Stimulated activated CD4-positive, alpha-beta T cell treated with anti-CD3 and anti-CD28 coated beads, TNF-alpha, amount 100 ng/mL, for 24 hours (primary cell): ENCODE data around the gene CHSY1.

Experiments used
- DNase-seq, 3 experiments: peaks; one replicate each; pipeline ENCODE4 v3.0.0-alpha.2; 2020; ENCODE audit warnings: low read depth in 3 of 3

Gene CHSY1

DNA sequence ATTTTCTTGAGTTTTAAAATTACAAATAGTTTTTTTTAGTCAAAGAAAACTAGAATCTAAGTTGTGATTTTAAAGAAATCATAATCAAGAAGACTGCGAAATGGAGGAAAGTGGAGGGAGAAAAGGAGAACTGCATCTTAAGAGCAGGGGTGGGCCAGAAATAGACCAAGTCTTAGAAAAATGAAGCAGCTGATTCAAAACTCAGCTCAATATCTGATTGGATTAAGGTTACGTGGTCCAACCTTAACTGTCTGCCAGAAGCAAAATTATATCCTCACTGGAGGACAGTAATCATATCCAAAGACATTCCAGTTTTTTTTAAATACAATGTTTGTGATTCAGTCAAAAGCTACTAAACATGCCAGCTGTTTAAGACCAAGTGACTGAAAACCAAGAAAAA, 41.4 kb downstream of the CHSY1 start:
- DNase-seq: no peak

GRCh38 chr15:101210058-101210457, 41.8 kb downstream of the CHSY1 start:
- DNase-seq: no peak

DNA sequence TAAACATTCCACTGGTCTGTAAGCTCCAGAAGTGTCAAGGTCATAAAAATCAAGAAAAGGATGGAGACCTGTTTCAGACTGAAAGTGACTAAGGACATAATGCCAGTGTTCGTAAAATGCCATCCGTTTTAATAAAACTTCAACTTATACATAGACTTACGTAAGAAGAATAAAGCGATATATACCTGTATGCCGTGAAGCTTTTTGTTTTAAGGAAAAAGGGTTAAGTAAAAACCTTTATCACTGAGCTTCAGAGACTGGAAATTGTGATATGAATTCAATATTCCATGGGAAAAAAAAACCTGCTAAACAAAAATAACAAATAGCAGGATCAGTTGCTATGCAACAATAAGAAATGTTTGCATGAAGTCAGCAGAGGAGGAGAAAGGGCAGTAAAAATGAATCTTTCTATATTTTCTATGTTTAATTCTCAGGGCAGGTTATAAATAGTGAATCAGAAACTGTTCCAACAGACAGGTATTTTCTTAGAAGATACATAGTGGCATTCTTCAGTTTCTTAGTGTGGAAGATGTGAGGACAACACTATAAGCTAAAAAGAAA, 42.5 kb downstream of the CHSY1 start:
- DNase-seq: no peak

GRCh38 chr15:101207867-101208288, 44.0 kb downstream of the CHSY1 start:
- DNase-seq: no peak

DNA sequence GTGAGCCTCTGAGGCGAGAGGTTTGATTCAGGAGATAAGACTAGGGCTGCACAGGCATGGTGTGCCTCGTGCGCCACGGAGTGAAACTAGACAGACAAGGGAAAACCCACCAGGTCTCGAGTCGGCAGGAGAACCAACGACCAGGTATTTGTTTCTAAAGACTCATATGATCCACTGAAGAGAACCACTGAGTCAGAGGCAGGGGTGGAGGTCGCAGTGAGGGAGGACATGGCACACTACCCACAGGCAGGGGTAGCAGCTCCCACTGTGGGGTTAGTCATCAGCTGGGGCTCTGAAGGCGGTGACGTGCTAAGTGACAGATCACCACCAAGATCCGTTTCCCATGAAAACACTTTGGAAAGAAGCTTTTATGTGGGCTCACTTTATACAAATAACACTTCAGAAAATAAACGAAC, 45.7 kb downstream of the CHSY1 start:
- peak; percentile 67 to 84 (median 78) for DNase-seq

- no peak for DNase-seq
These were observed 46.9 kb downstream of the CHSY1 start for GRCh38 chr15:101204739-101205535.

- no peak for DNase-seq
These were observed 48.1 kb downstream of the CHSY1 start for GRCh38 chr15:101203607-101204189.

DNA sequence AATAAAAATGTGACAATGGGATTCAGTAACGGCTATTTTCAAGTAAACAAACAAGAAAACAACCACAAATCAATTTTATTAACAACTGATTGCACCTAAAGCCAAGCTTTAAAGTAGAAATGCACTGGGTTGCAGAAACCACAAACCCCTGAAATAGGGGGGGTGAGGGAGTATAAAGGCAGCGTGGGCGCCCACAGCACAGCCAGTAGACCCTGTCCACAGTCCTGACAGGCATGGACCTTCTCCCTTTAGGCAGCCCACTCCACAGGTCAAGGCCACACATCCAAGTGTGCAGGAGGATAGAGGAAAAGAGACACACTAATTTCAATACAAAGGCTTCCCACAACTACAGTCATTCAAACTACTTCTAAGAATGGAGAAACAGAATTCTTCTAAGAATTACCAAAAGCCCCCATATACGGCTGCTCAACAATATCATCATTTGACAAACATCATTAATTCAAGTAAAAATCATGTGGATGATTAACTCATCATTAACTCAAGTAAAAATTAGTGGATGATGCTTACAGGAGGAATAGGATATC, 48.7 kb downstream of the CHSY1 start:
- no peak for DNase-seq

GRCh38 chr15:101201411-101202174, 50.3 kb downstream of the CHSY1 start:
- peak in 1 of 3 experiments; percentile 30 for DNase-seq

DNA sequence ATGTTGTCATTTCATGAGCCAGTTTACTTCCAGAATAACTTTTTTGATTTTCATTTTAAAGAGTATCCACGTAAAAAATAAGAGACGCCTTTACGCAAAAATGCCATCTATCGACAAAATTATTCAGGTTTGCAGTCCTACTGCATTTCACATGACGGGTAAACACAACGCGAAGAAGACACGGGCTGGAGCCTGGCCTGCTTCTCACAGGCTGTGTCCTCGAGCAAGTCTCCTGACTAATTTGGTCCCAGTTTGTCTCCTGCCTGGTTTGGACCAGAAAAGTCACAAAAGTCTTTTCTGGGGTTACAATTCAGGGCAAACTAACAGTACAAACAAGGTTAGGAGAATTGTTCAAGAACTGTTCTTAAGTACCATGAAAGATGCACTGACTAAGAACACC, 51.7 kb downstream of the CHSY1 start:
- no peak for DNase-seq

GRCh38 chr15:101198800-101199199, 53.0 kb downstream of the CHSY1 start:
- no peak for DNase-seq

DNA sequence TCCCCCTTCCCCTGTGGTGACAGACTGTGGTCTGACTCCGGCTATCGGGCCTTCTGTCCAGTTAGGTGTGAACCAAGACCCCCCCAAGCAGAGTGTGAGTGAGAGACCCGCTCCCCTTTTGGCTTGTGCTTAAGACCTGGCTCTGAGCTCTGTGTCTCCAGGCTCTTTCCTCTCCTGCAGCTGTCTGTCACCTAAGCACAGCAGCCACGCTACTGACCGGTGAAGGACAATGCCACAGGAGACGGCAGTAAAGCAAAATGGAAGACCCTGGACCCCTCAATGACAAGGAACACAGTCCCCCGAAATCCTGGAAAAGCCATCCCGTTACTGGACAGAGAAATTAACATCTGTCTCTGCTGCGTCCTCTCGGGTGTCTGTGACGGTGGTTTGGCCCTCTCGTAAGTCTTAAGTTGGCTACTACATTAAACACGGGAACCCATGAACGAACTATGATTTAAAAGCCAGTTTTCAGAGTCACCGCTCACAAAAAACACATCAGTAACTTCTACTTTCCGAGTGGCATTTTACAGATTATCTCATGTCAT, 53.7 kb downstream of the CHSY1 start:
- DNase-seq: no peak

GRCh38 chr15:101194546-101195125, 57.2 kb downstream of the CHSY1 start:
- DNase-seq: no peak

DNA sequence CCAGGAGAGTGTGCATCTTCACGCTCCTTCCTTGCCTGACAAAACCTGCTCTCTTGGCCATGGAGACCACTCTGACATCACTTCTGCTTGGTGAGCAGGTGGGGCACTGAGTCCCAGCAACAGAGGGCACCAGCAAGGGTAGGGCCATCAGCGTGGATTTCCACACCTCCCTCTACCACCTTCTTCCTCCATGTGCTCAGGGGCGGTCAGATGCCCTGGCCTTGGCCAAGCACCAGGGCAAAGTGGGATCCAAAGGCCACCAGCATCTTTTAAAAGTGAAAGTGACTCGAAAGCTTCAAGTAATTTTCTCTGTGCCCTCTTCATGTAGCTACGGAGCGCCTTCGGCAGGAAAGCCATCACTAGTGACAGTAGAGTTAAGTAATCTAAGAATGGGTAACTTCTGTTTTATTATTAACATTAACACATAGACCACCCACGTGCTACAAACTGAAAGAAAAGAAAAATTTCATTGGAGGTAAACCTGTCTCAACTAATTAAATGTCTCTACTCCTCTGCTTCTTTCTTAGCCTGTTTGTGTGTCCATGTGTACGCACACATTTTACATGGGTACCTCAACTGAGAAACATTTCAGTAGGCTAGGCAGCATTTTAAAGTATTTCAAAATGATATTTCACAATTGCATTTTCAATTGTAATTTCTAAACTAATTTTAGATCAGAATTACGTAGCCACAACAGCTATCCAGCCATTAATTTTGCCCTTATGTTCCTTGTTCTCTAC, 57.9 kb downstream of the CHSY1 start:
- no peak for DNase-seq

- DNase-seq: no peak
These were observed 58.7 kb downstream of the CHSY1 start for GRCh38 chr15:101193120-101193644.

GRCh38 chr15:101192081-101192480, 59.8 kb downstream of the CHSY1 start:
- no peak for DNase-seq

GRCh38 chr15:101191242-101191641, 60.6 kb downstream of the CHSY1 start:
- no peak for DNase-seq

GRCh38 chr15:101190092-101190595, 61.7 kb downstream of the CHSY1 start:
- no peak for DNase-seq

DNA sequence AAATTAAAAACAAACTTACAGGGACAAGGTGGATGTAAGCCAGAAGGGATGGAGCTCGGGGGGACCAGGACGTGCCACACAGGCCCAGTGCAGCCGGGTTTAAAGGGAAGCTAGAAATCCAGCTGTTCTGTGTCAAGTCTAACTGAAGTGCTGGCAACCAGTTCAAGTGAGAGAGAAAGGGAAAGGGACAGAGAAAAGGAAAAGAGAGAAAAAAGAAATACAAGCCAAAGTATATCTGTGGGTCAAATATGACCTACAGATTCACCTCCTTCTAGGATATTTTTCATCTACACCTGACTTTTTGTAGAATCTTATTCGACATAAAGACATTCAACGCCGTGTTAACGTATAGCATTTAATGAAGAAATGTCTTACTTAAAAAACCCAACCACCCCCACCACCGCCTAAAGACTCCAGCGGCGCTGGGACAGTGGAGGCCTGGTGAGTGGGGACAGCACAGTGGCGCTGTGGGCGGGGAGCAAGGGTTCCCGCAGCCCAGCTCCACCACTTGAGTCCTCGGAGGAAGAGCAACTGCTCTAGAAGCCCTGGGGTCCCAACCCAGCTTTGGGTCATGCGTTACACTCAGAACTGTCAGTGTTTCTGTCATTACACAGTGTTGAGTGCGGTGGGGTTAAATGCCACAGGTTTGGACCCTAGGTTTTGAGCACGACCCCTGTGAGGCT, 62.3 kb downstream of the CHSY1 start:
- DNase-seq: no peak
